NB4 (cell line): ENCODE measurements around the gene SLC30A1.

Source experiments
- CTCF ChIP-seq: IDR thresholded peaks from one replicate; pipeline ENCODE4 v1.5.1; 2012; ENCODE audit warnings: low read depth, low read length
- MYC ChIP-seq: IDR thresholded peaks from 2 replicates; pipeline ENCODE4 v1.6.1; 2011; ENCODE audit warnings: low read depth, low read length
- POLR2A ChIP-seq: IDR thresholded peaks from 2 replicates; pipeline ENCODE4 v1.6.1; 2011; ENCODE audit warnings: mild to moderate bottlenecking; ENCODE audit not compliant: insufficient read length; ENCODE audit errors: extremely low read depth
- TF ChIP-seq, protein P1 (sequence below): IDR thresholded peaks from 2 replicates; pipeline ENCODE4 v1.6.1; 2011; ENCODE audit warnings: low read depth, low read length

DNA sequence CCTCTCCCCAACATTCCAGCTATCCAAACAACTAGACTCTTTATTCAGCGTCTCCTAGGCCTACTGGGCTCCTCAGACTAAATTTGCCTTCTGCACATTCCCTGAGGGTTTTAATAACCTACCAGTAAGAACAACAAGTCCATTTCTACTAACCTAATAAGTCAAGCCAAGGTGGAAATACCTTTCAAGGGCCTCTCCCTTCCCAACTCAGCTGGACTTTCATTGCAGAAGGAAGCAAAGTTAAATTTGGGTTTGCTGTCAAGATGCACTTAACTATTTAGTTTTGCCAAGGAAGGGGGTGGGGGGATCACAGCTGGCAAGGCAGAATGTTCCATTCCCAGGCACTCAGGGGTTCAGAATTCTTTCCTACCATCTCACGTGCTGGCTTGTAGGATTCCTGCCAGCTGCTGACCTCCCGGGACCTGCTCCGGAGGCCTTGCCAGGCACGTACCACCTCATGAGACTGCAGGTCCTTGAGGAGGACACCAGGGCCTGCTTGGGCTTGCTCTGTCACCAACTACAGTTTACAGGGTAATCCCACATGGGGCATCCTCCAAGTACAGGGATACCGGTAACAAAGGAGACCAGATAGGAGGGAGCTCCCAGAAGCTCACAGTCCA, 29.8 kb downstream of the SLC30A1 start:
- TF ChIP-seq CTCF, result no peak
- no peak for TF ChIP-seq MYC
- no peak for TF ChIP-seq POLR2A
- TF ChIP-seq, protein P1, sequence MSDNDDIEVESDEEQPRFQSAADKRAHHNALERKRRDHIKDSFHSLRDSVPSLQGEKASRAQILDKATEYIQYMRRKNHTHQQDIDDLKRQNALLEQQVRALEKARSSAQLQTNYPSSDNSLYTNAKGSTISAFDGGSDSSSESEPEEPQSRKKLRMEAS, result no peak
